ENCODE data around the gene KCNIP4. TPM values are rescaled to one million over a fixed set of nuclear protein-coding genes. Genes with fewer than 3 reads are reported as not detected.

The KCNIP4 gene
- total RNA-seq, 1 donor from 2014 or later = not detected

- ATAC-seq = no peak
These were observed 780.9 kb downstream of the KCNIP4 start for GRCh38 chr4:21167711-21168110.

GRCh38 chr4:21155367-21155766, 793.2 kb downstream of the KCNIP4 start:
- ATAC-seq = no peak

DNA sequence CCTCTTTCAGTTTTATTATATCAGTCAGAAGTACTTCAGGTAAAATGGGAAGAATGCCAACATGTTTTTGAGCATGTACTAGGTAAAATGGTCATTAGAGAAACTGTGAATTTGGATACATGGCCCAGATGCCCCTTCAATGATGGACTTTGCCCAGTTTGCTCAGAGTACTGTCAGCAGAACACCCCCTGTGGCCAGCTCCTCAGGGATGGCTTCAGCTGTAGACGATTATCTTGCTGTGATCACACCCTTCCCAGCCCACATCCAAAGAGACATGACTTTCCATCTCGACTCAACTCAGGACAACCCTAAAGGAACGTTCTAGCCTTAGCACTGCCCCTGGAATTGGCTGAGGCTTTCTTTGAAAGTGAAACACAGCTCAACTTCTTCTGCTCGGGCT, 809.2 kb downstream of the KCNIP4 start:
- ATAC-seq = no peak

DNA sequence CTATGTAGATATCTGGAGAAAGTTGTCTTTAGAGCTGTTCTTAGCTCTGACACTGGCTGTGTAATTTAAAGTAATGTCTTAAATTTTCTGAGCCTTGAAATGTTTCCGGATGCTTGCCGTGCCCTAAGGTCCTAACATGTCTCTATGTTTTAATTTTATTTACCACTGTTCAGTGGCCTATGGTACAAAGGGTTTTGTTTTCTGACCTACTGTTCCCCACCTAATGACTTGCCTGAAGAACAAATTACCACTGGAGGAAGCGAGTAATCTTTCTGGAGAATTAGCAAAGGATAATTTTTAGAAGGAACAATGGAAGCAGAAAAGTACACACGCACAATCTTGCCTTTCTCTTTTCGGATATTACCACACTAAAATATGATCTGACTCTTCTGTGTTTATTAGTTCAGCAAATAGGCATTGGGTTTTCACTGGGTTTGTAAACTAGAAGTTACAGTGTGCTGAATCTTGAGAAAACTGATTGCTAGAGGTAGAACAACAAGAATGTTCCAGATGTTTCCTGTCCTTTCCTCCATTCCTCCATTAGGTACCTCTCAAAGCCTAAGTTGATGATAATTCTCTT, 812.4 kb downstream of the KCNIP4 start:
- ATAC-seq = no peak

DNA sequence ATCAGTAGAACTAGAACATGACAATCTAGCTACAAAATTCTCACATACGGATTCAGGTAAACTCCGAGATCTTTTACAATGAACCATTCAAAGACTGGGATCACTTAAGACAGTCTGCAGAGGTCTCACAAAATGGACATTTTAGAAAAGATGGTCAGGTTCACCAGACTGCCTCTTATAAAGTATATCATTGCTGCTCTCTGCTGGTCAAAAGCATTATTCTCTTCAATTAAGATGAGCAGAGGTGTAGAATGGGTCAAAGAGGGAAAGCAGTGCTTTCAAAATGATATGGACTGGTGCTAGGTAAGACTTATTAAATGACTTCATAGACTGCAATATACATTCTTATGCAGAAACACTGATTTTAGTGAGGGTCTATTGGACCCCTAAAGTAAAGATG, 813.6 kb downstream of the KCNIP4 start:
- ATAC-seq = peak; percentile 22

GRCh38 chr4:21130606-21131005, 818.0 kb downstream of the KCNIP4 start:
- ATAC-seq = no peak

- ATAC-seq = no peak
These were observed 822.5 kb downstream of the KCNIP4 start for GRCh38 chr4:21126014-21126512.

DNA sequence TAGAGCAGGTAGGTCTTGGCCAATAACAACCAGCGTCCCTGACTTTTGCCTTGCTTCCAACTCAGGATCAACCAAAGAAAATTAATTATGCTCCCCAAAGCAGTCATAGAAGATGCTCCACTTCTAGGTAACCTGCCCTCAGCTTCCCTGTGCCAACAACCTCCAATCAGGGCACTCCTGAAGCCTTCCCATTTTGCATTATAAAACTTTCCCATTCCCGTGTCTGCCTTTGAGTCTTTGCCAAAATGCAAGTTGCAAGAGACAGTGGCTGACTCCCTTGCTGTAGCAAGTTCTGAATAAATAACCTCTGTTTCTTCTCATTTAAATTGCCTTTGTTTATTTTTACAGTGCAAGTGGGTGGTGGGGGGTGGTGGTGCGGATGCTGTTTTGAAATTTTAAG, 830.3 kb downstream of the KCNIP4 start:
- ATAC-seq = no peak

DNA sequence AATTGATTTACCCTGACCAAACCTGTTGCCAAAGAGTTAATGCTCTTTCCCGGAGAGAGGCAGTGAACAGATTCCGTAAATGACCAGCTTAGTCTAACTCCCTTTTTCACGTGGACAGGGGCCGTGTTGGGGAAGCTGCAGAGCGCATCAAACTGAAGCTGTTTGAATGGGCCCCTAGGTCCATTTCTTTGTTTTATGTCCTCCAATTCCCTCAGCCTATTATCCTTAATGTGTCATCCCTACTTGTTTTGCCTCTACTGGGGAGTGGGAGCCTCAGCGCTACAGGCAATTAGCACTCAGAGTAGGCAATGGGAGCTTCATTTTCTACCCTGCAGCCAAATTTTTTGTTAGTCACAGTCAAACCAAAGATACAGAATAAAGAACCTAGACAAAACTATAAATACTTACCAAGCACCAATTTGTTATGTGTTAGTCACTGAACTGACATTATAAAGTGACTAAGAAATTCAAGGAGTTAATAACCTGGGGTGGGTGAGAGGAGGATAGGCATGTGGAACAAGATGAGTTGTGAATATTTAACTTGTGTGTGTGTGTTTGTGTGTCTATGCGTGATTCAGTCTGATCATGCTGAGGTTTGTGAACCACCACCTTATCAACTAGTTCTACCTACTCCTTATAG, 830.9 kb downstream of the KCNIP4 start:
- ATAC-seq = no peak

GRCh38 chr4:21113496-21114223, 834.9 kb downstream of the KCNIP4 start:
- ATAC-seq = no peak

DNA sequence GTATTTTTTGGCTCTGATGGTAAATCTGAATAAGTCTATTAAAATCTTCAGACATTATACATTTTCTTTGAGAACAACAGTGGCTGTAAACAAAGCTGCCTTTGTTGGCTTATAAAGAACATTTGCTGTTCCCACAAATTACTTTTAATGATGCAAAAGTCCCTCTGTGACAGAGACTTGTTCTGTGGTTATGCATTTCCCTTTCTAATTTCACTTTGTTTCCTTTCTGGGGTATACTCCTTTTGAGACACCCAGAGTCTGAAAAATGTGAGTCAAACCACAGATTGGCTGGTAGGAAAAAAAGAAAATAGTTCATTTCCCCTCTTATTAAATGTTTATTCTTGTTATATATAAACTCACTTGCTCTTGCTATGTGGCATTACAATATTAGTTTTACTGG, 845.9 kb downstream of the KCNIP4 start:
- ATAC-seq = no peak

- ATAC-seq = no peak
These were observed 850.7 kb downstream of the KCNIP4 start for GRCh38 chr4:21097865-21098264.

DNA sequence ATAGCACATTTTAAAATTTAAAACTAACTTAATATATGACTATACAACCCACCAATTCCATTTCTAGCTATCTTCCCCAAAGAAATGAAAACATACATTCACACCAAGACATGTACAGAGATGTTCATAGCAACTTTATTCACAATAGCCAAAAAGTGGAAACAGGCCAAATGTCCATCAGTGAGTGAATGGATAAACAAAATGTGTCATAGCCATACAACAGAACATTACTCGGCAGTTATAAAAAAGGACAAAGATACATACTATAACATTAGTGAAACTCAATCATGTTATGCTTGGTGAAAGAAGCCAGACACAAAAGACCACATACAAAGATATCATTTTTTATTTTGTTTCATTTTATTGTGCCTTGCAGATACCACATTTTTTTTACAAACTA, 851.5 kb downstream of the KCNIP4 start:
- no peak for ATAC-seq

DNA sequence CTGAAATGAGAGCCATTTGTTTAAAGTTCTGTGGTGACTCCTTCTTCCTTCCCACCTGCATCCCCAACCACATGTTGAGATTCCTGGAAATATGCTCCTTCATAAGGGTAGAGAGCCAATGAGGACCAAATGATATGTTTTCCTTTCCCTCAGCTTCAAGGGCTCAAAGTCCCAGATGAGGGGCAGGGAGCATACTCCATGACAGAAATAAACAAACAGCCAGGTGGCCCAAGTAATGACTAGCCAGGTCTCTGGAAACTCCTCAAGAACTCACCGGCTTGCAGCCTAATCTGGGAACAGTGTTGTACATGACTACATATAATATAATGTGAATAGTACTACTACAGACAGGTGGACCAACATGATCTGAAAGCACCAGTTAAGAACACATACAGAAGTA, 856.0 kb downstream of the KCNIP4 start:
- no peak for ATAC-seq

DNA sequence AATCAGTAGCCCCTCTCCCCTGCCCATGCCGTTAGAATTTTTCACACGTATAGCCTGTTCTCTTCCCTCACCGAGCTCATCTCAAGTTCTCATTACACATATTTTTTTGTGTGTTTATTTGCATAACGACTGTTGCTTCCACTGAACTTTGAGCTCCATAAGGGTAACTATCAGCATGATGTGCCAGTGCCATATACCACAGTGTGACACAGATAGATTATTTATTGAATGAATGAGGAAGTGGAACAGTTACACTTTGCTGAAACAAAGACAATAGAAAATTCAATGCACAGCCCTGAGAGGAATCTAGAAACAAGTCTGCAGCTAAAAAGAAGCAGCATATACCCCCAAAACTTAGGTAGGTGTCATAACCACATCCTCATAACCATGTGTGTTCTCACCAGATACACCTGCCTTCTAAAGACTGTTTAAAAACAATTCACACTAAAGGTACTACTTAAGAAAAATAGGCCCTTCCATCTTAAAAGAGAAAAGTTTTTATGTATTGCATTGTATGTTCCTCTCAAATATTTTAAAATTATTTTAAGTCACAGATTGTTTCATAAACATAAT, 858.4 kb downstream of the KCNIP4 start:
- no peak for ATAC-seq

GRCh38 chr4:21083413-21083812, 865.2 kb downstream of the KCNIP4 start:
- ATAC-seq = no peak

DNA sequence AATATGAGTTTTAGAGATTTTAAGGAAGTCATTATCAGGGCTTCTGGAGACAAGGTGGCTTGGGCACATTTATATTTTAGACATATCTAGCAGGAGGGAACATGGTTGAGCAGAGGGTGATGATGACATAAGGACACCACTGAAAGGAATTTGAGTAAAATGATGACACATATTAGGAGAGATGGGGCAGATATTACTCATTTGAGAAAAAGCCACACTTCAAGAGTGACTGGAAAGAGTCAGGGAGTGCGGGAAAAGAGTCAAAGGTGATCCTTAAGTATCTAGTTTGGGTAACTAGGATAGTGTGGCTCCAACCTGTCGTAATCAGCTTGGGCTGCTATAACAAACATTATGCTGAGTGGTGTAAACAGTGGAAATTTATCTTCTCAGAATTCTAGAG, 870.6 kb downstream of the KCNIP4 start:
- ATAC-seq = no peak

GRCh38 chr4:21067351-21067750, 881.2 kb downstream of the KCNIP4 start:
- no peak for ATAC-seq

GRCh38 chr4:21061902-21062301, 886.7 kb downstream of the KCNIP4 start:
- ATAC-seq = no peak

GRCh38 chr4:21046141-21046540, 902.4 kb downstream of the KCNIP4 start:
- no peak for ATAC-seq

- ATAC-seq = no peak
These were observed 903.5 kb downstream of the KCNIP4 start for GRCh38 chr4:21045119-21045518.

GRCh38 chr4:21041708-21042107, 906.9 kb downstream of the KCNIP4 start:
- no peak for ATAC-seq

GRCh38 chr4:21034728-21035127, 913.8 kb downstream of the KCNIP4 start:
- ATAC-seq = no peak

All from esophagus mucosa (tissue), 1 donor.